Measurements from ENCODE around the gene PINLYP. TPM values are rescaled to one million over a fixed set of nuclear protein-coding genes. Genes with fewer than 3 reads are reported as not detected.

Gene PINLYP
- total RNA-seq, 4 donors from 2014 or later, result 1.2 TPM; not detected in 3

GRCh38 chr19:43560687-43561086 lies 14.9 kb upstream of the PINLYP start:
- no peak overlapping the region for H3K4me3 ChIP-seq
- DNase-seq, result no peak
- no peak overlapping the region for H3K27ac ChIP-seq
- no peaks in the 10 kb centered on the region for H3K27me3 ChIP-seq
- H3K36me3 ChIP-seq, result peaks cover 0 to 22% of the 10 kb centered on the region in 2 donors
- intact Hi-C loops (cut with DNase I; ENCODE audit: low total_unique reads) (no loop called here), in situ Hi-C loops (cut with MboI; ENCODE audit: low sequenced_read_pairs in 4 of 4) (no loop called here)
- no peak for ATAC-seq
- no peak for TF ChIP-seq POLR2A (IDR thresholded peaks at IDR 0.05)
- TF ChIP-seq, protein P1, sequence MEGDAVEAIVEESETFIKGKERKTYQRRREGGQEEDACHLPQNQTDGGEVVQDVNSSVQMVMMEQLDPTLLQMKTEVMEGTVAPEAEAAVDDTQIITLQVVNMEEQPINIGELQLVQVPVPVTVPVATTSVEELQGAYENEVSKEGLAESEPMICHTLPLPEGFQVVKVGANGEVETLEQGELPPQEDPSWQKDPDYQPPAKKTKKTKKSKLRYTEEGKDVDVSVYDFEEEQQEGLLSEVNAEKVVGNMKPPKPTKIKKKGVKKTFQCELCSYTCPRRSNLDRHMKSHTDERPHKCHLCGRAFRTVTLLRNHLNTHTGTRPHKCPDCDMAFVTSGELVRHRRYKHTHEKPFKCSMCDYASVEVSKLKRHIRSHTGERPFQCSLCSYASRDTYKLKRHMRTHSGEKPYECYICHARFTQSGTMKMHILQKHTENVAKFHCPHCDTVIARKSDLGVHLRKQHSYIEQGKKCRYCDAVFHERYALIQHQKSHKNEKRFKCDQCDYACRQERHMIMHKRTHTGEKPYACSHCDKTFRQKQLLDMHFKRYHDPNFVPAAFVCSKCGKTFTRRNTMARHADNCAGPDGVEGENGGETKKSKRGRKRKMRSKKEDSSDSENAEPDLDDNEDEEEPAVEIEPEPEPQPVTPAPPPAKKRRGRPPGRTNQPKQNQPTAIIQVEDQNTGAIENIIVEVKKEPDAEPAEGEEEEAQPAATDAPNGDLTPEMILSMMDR (IDR thresholded peaks at IDR 0.05 in 4 of 5, conservative IDR thresholded peaks at IDR 0.05 in 1 of 5), result no peak
- no peaks in the 10 kb centered on the region for H3K9me3 ChIP-seq
- peaks cover 6 to 12% of the 10 kb centered on the region in 2 donors for H3K4me1 ChIP-seq

- Histone ChIP-seq H3K4me1 (peaks cover 6 to 12% of the 10 kb centered on the region in 2 donors), H3K4me3 (no peak overlapping the region), H3K27me3 (no peaks in the 10 kb centered on the region), H3K9me3 (no peaks in the 10 kb centered on the region), H3K36me3 (peaks cover 0 to 22% of the 10 kb centered on the region in 2 donors), H3K27ac (no peak overlapping the region)
- TF ChIP-seq, protein P1 (IDR thresholded peaks at IDR 0.05 in 4 of 5, conservative IDR thresholded peaks at IDR 0.05 in 1 of 5), result no peak
- no peak for TF ChIP-seq POLR2A (IDR thresholded peaks at IDR 0.05)
- no peak for ATAC-seq
- in situ Hi-C loops (cut with MboI; ENCODE audit: low sequenced_read_pairs in 4 of 4) (no loop called here), intact Hi-C loops (cut with DNase I; ENCODE audit: low total_unique reads) (no loop called here)
- DNase-seq, result no peak
These were observed 14.2 kb upstream of the PINLYP start for GRCh38 chr19:43561139-43561970.

DNA sequence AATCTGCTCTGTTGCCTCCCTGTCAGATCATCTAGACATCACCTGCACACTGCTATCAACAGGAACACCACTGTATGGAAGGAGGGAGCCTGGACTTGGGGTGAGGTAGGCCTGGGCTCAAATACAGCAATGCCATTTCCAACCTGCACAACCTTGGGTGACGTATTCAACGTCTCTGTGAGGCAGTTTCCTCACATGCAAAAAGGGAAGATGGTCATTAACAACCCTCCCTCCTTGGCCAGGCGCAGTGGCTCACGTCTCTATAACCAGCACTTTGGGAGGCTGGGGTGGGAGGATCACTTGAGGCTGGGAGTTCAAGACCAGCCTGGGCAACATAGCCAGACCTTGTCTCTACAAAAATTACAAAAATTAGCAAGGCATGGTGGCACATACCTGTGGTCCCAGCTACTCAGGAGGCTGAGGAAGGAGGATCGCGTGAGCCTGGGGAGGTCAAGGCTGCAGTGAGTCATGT lies 13.3 kb upstream of the PINLYP start:
- H3K9me3 ChIP-seq, result no peaks in the 10 kb centered on the region
- in situ Hi-C loops (cut with MboI; ENCODE audit: low sequenced_read_pairs in 4 of 4) (no loop called here), intact Hi-C loops (cut with DNase I; ENCODE audit: low total_unique reads) (no loop called here)
- no peak for ATAC-seq
- H3K27ac ChIP-seq, result peak overlapping the region; percentile 34 to 64 (median 58)
- TF ChIP-seq, protein P1 (IDR thresholded peaks at IDR 0.05 in 4 of 5, conservative IDR thresholded peaks at IDR 0.05 in 1 of 5), result no peak
- no peak for TF ChIP-seq POLR2A (IDR thresholded peaks at IDR 0.05)
- H3K4me3 ChIP-seq, result no peak overlapping the region
- H3K27me3 ChIP-seq, result no peaks in the 10 kb centered on the region
- peaks cover 0 to 22% of the 10 kb centered on the region in 2 donors for H3K36me3 ChIP-seq
- peaks cover 6 to 12% of the 10 kb centered on the region in 2 donors for H3K4me1 ChIP-seq
- no peak for DNase-seq

DNA sequence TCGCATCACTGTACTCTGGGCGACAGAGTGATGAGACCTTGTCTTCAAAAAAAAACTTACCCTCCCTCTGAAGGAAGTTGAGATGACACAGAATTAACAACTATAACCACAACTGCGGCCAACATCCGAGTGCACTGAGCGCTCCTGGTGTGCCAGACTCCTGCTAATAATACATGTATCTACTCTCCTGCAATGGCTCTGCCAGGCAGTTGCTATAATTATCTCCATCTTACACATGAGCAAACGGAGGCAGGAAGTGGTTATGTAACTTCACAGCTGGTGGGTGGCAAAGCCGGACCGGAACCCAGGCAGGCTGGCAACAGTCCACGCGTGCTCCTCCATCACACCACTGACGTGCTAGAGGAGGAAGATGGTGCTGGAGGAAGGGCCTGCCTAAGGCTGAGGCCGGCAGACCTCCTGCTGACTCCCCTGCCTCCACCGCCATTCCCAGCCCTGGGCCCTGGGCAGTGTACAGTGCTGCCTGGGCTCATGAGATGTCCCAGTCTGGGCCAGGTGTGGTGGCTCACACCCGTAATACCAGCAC lies 12.8 kb upstream of the PINLYP start:
- Histone ChIP-seq H3K4me1 (peaks cover 6 to 12% of the 10 kb centered on the region in 2 donors), H3K27ac (peak overlapping the region; percentile 34 to 64 (median 58)), H3K36me3 (peaks cover 0 to 22% of the 10 kb centered on the region in 2 donors), H3K4me3 (no peak overlapping the region), H3K9me3 (no peaks in the 10 kb centered on the region), H3K27me3 (no peaks in the 10 kb centered on the region)
- intact Hi-C loops (cut with DNase I; ENCODE audit: low total_unique reads) (no loop called here), in situ Hi-C loops (cut with MboI; ENCODE audit: low sequenced_read_pairs in 4 of 4) (no loop called here)
- TF ChIP-seq POLR2A (IDR thresholded peaks at IDR 0.05), result no peak
- TF ChIP-seq, protein P1 (IDR thresholded peaks at IDR 0.05 in 4 of 5, conservative IDR thresholded peaks at IDR 0.05 in 1 of 5), result no peak
- ATAC-seq (peak; percentile 88 to 94), DNase-seq (peak; percentile 57 to 69)
